Mucosa of descending colon (tissue), 3 donors: ENCODE measurements around the gene FBXO28. TPM values are rescaled to one million over a fixed set of nuclear protein-coding genes. Genes with fewer than 3 reads are reported as not detected.

ENCODE experiments used
- ATAC-seq: fragments of 200-7000 bp; cut with Tn5 transposase; one replicate; pipeline ENCODE4 v1.9.1; 2020; ENCODE audit warnings: mild to moderate bottlenecking, moderate library complexity
- DNase-seq, 3 donors: peaks; one replicate each; pipeline ENCODE4 v3.0.0-alpha.2; 2020
- H3K36me3 ChIP-seq: fragments of 200-600 bp; one replicate; pipeline ENCODE4 v1.8.0; 2021; ENCODE audit warnings: low read depth, mild to moderate bottlenecking
- H3K4me1 ChIP-seq: fragments of 200-600 bp; one replicate; pipeline ENCODE4 v1.8.0; 2021; ENCODE audit warnings: low read depth, mild to moderate bottlenecking
- H3K4me3 ChIP-seq: fragments of 200-600 bp; one replicate; pipeline ENCODE4 v1.8.0; 2021; ENCODE audit warnings: mild to moderate bottlenecking
- H3K9me3 ChIP-seq: fragments of 200-600 bp; one replicate; pipeline ENCODE4 v1.8.0; 2021; ENCODE audit warnings: mild to moderate bottlenecking
- intact Hi-C, 2 donors: fragments of 100-400 bp; cut with DNase I in 1 of 2; cut with micrococcal nuclease in 1 of 2; formaldehyde crosslinking; loops; one replicate each; pipeline versions ENCODE4 v1.11.0 to v1.11.1; 2022; cut with DNase I, micrococcal nuclease
- total RNA-seq, 3 donors: library from RNA; stranded (reverse); fragmentation: NEBNext Ultra II Directional in 2 of 3; extraction: Animal tissue kit (Norgen Biotek cat#: 25700) in 2 of 3; gene quantifications; one replicate each; pipeline versions ENCODE4 v1.2.1 to v1.2.4, GENCODE V29; 2021 to 2023
- TF ChIP-seq, protein P1 (sequence below): fragments of 200-600 bp; IDR thresholded peaks from one replicate; pipeline ENCODE4 v1.8.0; 2022; ENCODE audit warnings: antibody characterized with exemption, mild to moderate bottlenecking
- donor health status: DM: no; HTN: no; CAD: no; lungs with moderate emphysema.
- donor health status: DM: no; HTN: no; CAD: no.
- donor health status: DM: no; HTN: yes; CAD: no.

Gene FBXO28
- total RNA-seq, 3 donors from 2014 or later: 31.5 to 35.0 (median 31.6) TPM

DNA sequence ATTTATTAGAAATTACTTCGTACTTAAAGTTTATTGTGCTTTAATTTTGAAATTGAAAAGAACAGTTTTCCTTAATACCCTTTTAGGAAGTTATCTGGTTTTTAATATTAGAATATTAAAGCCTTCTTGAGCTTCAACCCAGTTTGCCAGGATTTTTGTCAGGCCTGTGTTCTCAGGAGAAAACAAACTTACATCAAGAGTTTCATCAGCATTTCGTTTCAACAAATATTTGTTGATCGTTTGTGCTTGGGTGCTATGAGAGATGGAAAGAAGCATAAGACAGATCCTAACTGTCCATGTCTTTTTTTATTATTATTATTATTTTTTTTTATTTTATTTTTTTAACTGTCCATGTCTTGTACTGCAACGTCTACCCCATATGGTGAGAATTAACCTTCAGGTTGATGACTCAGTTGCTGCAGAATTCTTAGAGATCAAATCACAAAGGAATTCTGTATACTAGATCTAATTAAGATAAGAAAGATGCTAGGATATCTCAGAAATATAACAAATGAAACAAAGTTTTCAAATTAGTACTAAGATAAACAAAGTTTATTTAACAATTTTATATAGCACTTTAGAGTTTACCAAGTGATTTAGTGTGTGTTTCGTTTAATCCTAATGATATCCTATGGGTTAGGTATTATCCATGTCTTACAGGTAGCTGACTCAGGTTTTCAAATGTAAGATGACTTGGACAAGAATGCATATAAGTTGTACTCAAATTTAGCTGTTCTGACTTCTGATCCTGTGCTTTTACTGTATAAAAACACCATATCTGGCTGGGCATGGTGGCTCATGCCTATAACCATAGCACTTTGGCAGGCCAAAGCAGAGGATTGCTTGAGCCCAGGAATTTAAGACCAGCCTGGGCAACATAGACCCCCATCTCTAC lies 14.3 kb downstream of the FBXO28 start:
- no peaks in the 10 kb centered on the region for H3K4me1 ChIP-seq
- ATAC-seq (no peak), DNase-seq (no peak)
- TF ChIP-seq, protein P1, sequence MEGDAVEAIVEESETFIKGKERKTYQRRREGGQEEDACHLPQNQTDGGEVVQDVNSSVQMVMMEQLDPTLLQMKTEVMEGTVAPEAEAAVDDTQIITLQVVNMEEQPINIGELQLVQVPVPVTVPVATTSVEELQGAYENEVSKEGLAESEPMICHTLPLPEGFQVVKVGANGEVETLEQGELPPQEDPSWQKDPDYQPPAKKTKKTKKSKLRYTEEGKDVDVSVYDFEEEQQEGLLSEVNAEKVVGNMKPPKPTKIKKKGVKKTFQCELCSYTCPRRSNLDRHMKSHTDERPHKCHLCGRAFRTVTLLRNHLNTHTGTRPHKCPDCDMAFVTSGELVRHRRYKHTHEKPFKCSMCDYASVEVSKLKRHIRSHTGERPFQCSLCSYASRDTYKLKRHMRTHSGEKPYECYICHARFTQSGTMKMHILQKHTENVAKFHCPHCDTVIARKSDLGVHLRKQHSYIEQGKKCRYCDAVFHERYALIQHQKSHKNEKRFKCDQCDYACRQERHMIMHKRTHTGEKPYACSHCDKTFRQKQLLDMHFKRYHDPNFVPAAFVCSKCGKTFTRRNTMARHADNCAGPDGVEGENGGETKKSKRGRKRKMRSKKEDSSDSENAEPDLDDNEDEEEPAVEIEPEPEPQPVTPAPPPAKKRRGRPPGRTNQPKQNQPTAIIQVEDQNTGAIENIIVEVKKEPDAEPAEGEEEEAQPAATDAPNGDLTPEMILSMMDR: no peak
- intact Hi-C loops: no loop called here
- H3K36me3 ChIP-seq: peaks cover 11% of the 10 kb centered on the region
- H3K9me3 ChIP-seq: no peaks in the 10 kb centered on the region
- no peak overlapping the region for H3K4me3 ChIP-seq

DNA sequence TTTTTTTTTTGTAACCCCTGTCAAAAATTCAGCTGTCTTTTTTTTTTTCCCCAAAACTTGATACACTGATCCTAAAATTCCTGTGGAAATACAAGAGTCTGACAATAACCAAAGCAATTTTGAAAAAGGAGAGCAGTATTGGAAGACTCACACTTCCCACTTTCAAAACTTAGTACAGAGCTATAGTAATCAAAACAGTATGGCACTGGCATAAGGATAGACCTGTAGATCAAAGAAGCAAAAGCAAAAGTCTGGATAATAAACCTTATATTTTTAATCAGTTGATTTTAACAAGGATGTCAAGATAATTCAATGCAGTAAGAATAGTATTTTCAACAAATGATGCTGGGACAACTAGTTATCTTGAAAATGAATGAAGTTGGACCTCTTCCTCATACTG lies 17.3 kb downstream of the FBXO28 start:
- H3K36me3 ChIP-seq: peaks cover 11% of the 10 kb centered on the region
- H3K9me3 ChIP-seq: no peaks in the 10 kb centered on the region
- no peak overlapping the region for H3K4me3 ChIP-seq
- intact Hi-C loops: no loop called here
- TF ChIP-seq, protein P1: no peak
- H3K4me1 ChIP-seq: no peaks in the 10 kb centered on the region
- DNase-seq (no peak), ATAC-seq (no peak)

DNA sequence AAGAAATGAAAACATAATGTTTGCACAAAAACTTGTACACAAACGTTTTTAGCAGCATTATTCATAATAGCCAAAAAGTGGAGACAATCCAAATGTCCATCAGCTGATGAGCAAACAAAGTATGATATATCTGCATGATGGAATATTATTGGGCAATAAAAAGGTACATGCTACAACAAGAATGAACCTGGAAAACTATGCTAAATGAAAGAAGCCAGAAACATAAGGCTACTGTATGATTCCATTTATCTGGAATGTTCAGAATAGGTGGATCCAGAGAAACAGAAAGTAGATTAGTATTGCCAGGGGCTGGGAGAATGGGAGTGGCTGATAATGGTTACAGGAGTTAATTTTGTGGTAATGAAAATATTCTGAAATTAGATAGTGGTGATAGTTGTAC lies 19.0 kb downstream of the FBXO28 start:
- no peak for ATAC-seq

DNA sequence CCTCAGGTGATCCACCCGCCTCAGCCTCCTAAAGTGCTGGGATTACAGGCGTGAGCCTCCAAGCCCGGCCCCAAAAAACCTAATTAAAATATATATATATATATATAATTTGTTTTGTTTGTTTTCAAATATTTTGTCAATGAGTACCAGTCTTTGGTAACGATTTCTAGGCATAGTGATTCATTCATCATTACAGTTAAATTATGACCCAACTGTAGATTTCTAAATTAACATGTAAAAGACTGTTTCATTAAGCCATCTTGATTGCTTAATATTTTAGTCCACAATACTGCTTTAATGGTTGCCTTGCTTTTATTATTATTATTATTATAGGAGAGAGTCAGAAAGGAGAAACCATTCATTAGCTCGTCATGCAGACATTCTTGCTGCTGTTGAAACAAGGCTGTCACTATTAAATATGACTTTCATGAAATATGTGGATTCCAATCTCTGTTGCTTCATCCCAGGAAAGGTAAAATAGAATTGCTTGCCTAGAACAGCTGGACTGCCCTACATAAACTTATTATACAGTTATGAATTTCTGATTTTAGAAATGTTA lies 19.9 kb downstream of the FBXO28 start:
- no peaks in the 10 kb centered on the region for H3K9me3 ChIP-seq

More for the DNA sequence above, 19.0 kb downstream of the FBXO28 start:
- TF ChIP-seq, protein P1: no peak
- no peak for DNase-seq
- Histone ChIP-seq H3K4me3 (no peak overlapping the region), H3K9me3 (no peaks in the 10 kb centered on the region), H3K36me3 (peaks cover 11% of the 10 kb centered on the region), H3K4me1 (no peaks in the 10 kb centered on the region)
- intact Hi-C loops: no loop called here

DNA sequence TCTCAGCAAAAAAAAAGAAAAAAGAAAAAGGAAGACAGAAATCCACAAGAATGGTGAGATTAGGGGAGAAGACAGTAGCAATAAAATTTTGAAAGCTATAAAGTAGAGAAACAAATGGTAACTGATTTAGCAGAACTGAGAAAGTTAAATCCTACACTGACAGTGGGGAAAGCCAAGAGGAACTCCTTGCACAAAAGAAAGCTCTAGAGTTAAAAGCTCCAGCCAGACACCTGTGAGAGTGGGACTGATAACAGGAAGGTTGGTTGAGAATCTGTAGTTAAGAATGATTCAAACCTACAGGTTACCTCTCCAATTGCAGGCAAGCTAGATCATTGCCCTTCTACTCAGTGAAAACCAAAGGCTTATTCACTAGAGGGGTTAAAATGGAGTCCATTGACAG lies 23.6 kb downstream of the FBXO28 start:
- DNase-seq (no peak), ATAC-seq (no peak)
- no peak overlapping the region for H3K4me3 ChIP-seq
- intact Hi-C loops: no loop called here
- TF ChIP-seq, protein P1: no peak
- no peaks in the 10 kb centered on the region for H3K4me1 ChIP-seq
- H3K9me3 ChIP-seq: no peaks in the 10 kb centered on the region
- H3K36me3 ChIP-seq: no peaks in the 10 kb centered on the region

More for the DNA sequence above, 19.9 kb downstream of the FBXO28 start:
- Histone ChIP-seq H3K4me1 (no peaks in the 10 kb centered on the region), H3K4me3 (no peak overlapping the region), H3K36me3 (peaks cover 11% of the 10 kb centered on the region)
- TF ChIP-seq, protein P1: no peak
- intact Hi-C loops: no loop called here
- DNase-seq: no peak
- no peak for ATAC-seq
